Measurements from ENCODE around the gene CT47A1. TPM values are rescaled to one million over a fixed set of nuclear protein-coding genes. Genes with fewer than 3 reads are reported as not detected.
"Not testable (repeated sequence)": the region's sequence is repeated elsewhere in the genome, so short reads cannot be mapped to it uniquely, and the experiment has no call there.

The CT47A1 gene
- total and polyA plus RNA-seq, 2 experiments from 2014 or later, result not detected

DNA sequence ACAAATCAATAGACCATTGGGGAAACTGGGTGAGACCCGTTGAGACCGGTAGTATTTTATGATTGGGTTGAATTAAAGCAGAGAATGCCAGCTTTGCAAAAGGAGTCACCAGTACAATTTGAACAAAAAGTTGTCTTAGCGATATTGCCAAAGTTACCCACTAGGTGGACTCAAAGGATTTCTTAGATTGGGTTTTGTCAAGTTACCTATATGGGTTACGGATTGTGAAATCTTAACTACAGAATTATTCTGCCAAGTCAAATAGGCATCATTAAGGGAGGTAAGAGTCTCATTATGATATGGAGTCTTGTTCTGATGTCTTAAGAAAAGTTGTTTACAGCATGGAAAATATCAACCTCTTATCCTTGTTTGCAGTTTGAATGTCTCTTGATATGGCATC is 15.0 kb upstream of the CT47A1 start:
- Mint-ChIP-seq H3K4me3 (no peak overlapping the region), H3K9me3 (no peaks in the 10 kb centered on the region), H3K27me3 (ENCODE audit: insufficient read depth, low read depth, poor library complexity) (no peaks in the 10 kb centered on the region), H3K36me3 (ENCODE audit: low read depth) (no peaks in the 10 kb centered on the region), H3K4me1 (peaks cover 7% of the 10 kb centered on the region; the same call in 2 of the 3 replicates), H3K27ac (no peak overlapping the region)
- no peak overlapping the region for H3K4me3 ChIP-seq
- no peaks in the 10 kb centered on the region for H3K9me2 ChIP-seq (ENCODE audit: insufficient read depth)
- H4K20me1 ChIP-seq (replicated peaks; ENCODE audit: insufficient read depth), result no peaks in the 10 kb centered on the region
- peaks cover 6% of the 10 kb centered on the region for H3K4me1 ChIP-seq (ENCODE audit: insufficient read depth)
- ATAC-seq, result no peak
- no peak overlapping the region for H2AFZ ChIP-seq
- H3K27ac ChIP-seq (ENCODE audit: low read depth), result no peak overlapping the region
- H3K27me3 ChIP-seq (ENCODE audit: insufficient read depth), result no peaks in the 10 kb centered on the region
- H3K79me2 ChIP-seq (replicated peaks; ENCODE audit: insufficient read depth), result no peaks in the 10 kb centered on the region
- TF ChIP-seq, protein P1, sequence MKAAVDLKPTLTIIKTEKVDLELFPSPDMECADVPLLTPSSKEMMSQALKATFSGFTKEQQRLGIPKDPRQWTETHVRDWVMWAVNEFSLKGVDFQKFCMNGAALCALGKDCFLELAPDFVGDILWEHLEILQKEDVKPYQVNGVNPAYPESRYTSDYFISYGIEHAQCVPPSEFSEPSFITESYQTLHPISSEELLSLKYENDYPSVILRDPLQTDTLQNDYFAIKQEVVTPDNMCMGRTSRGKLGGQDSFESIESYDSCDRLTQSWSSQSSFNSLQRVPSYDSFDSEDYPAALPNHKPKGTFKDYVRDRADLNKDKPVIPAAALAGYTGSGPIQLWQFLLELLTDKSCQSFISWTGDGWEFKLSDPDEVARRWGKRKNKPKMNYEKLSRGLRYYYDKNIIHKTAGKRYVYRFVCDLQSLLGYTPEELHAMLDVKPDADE (IDR thresholded peaks at IDR 0.05), result no peak
- TF ChIP-seq, protein P2, sequence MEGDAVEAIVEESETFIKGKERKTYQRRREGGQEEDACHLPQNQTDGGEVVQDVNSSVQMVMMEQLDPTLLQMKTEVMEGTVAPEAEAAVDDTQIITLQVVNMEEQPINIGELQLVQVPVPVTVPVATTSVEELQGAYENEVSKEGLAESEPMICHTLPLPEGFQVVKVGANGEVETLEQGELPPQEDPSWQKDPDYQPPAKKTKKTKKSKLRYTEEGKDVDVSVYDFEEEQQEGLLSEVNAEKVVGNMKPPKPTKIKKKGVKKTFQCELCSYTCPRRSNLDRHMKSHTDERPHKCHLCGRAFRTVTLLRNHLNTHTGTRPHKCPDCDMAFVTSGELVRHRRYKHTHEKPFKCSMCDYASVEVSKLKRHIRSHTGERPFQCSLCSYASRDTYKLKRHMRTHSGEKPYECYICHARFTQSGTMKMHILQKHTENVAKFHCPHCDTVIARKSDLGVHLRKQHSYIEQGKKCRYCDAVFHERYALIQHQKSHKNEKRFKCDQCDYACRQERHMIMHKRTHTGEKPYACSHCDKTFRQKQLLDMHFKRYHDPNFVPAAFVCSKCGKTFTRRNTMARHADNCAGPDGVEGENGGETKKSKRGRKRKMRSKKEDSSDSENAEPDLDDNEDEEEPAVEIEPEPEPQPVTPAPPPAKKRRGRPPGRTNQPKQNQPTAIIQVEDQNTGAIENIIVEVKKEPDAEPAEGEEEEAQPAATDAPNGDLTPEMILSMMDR (conservative IDR thresholded peaks at IDR 0.05; ENCODE audit: low read depth in 2 of 2), result peak; percentile 28 to 38; a peak in 3 of 4 replicates
- H3K36me3 ChIP-seq (ENCODE audit: insufficient read depth), result no peaks in the 10 kb centered on the region
- no peaks in the 10 kb centered on the region for H3F3A ChIP-seq (replicated peaks; ENCODE audit: low read depth)
- peak; percentile 26 for DNase-seq (ENCODE audit: low spot score)
- no peak overlapping the region for H3K4me2 ChIP-seq

DNA sequence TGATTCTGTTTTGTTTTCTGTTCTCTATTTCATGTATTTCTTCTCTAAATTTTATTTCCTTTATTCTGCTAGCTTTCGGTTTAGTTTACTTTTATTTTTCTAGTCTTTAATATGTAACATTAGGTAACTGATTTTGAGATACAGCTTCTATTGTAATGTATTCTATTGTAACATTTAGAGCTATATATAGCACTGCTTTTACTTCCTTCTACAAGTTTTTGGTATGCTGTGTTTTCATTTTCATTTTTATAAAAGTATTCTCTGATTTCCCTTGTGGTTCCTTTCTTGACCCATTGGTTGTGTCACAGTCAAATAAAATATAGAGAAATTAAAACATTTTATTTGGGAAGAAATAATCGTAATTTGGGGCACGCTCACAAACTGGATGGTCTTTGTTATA is 13.9 kb upstream of the CT47A1 start:
- H3K36me3 ChIP-seq (ENCODE audit: insufficient read depth), result no peaks in the 10 kb centered on the region
- H2AFZ ChIP-seq, result no peak overlapping the region
- H3K27me3 ChIP-seq (ENCODE audit: insufficient read depth), result no peaks in the 10 kb centered on the region
- H3K4me3 ChIP-seq, result no peak overlapping the region
- no peaks in the 10 kb centered on the region for H4K20me1 ChIP-seq (replicated peaks; ENCODE audit: insufficient read depth)
- peaks cover 7% of the 10 kb centered on the region; the same call in 2 of the 3 replicates for H3K4me1 Mint-ChIP-seq
- peaks cover 6% of the 10 kb centered on the region for H3K4me1 ChIP-seq (ENCODE audit: insufficient read depth)
- no peak for TF ChIP-seq ZNF114 (CRISPR knock-in tag; IDR thresholded peaks at IDR 0.05)
- TF ChIP-seq POLR2AphosphoS5 (IDR thresholded peaks at IDR 0.05; ENCODE audit: low read depth), result no peak
- H3K4me3 Mint-ChIP-seq, result no peak overlapping the region
- no peaks in the 10 kb centered on the region for H3K36me3 Mint-ChIP-seq (ENCODE audit: low read depth)
- no peaks in the 10 kb centered on the region for H3K9me3 Mint-ChIP-seq
- H3K27me3 Mint-ChIP-seq (ENCODE audit: insufficient read depth, low read depth, poor library complexity), result no peaks in the 10 kb centered on the region
- H3K4me2 ChIP-seq, result no peak overlapping the region
- DNase-seq (ENCODE audit: low spot score) (no peak), ATAC-seq (no peak)
- H3K9me2 ChIP-seq (ENCODE audit: insufficient read depth), result no peaks in the 10 kb centered on the region
- H3K27ac Mint-ChIP-seq, result no peak overlapping the region
- H3F3A ChIP-seq (replicated peaks; ENCODE audit: low read depth), result no peaks in the 10 kb centered on the region
- H3K27ac ChIP-seq (ENCODE audit: low read depth), result no peak overlapping the region
- no peaks in the 10 kb centered on the region for H3K79me2 ChIP-seq (replicated peaks; ENCODE audit: insufficient read depth)

DNA sequence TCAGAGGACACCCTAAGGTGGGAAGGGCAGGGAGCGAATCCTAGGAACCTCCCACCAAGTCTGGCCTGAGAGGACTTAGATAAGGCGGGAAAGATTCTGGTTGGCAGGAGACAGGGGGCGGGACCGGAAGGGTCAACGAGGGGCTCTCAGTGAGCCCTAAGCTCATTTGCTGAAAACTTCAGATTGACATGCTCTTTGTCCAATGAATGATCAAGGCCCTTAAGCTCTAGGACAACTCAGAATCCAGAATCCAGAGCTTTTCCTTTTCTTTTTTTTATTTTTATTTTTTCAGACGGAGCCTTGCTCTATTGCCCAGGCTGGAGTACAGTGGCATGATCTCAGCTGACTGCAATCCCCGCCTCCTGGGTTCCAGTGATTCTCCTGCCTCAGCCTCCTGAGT is 29.1 kb downstream of the CT47A1 start, which contains the start of gene CT47A7:
Gene CT47A7, minus strand, starts transcription at position 101 of the 400 bp plus-strand sequence. CDS start 255 bp downstream, outside the sequence.
- not testable (repeated sequence) for H3K4me1 Mint-ChIP-seq; H3K36me3 Mint-ChIP-seq (ENCODE audit: low read depth); H3K27me3 Mint-ChIP-seq (ENCODE audit: insufficient read depth, low read depth, poor library complexity); H3K36me3 ChIP-seq (ENCODE audit: insufficient read depth); H3F3A ChIP-seq (replicated peaks; ENCODE audit: low read depth); H2AFZ ChIP-seq; DNase-seq (ENCODE audit: low spot score); H3K4me3 Mint-ChIP-seq; H3K79me2 ChIP-seq (replicated peaks; ENCODE audit: insufficient read depth); H3K4me3 ChIP-seq; H3K27me3 ChIP-seq (ENCODE audit: insufficient read depth); H3K4me1 ChIP-seq (ENCODE audit: insufficient read depth); H4K20me1 ChIP-seq (replicated peaks; ENCODE audit: insufficient read depth); ATAC-seq; H3K27ac Mint-ChIP-seq; H3K27ac ChIP-seq (ENCODE audit: low read depth); H3K4me2 ChIP-seq; H3K9me2 ChIP-seq (ENCODE audit: insufficient read depth); H3K9me3 Mint-ChIP-seq

Small RNA genes within 50 kb of the gene (small RNA-seq; reads per million reads assigned to genes)
- gene AL670379.1 (ENCODE audit: low replicate concordance) (not detected), gene AL670379.10 (ENCODE audit: low replicate concordance) (not detected), gene AL670379.11 (ENCODE audit: low replicate concordance) (not detected), gene AL670379.12 (ENCODE audit: low replicate concordance) (not detected), gene AL670379.2 (ENCODE audit: low replicate concordance) (not detected), gene AL670379.3 (ENCODE audit: low replicate concordance) (not detected), gene AL670379.4 (ENCODE audit: low replicate concordance) (not detected), gene AL670379.5 (ENCODE audit: low replicate concordance) (not detected), gene AL670379.6 (ENCODE audit: low replicate concordance) (not detected), gene AL670379.7 (ENCODE audit: low replicate concordance) (not detected), gene AL670379.8 (ENCODE audit: low replicate concordance) (not detected), gene AL670379.9 (ENCODE audit: low replicate concordance) (not detected)

Other genes with a start within 250 kb of the CT47A1 start
- not detected in 2 replicates for gene CT47B1, start 109.9 kb downstream of the CT47A1 start, total RNA-seq (2014; rRNA removed; shearing (Covaris generic))
- not detected in 2 replicates for gene CT47B1, start 109.9 kb downstream of the CT47A1 start, polyA plus RNA-seq (2016; fragmentation: Nextera tagmentation; extraction: Ambion mirVana)
- not detected in 2 replicates for gene CT47A11, start 48.6 kb downstream of the CT47A1 start, total RNA-seq (2014; rRNA removed; shearing (Covaris generic))
- gene CT47A11, start 48.6 kb downstream of the CT47A1 start, polyA plus RNA-seq (2016; fragmentation: Nextera tagmentation; extraction: Ambion mirVana), result not detected in 2 replicates
- gene CT47A10, start 43.7 kb downstream of the CT47A1 start, total RNA-seq (2014; rRNA removed; shearing (Covaris generic)), result not detected in 2 replicates
- not detected in 2 replicates for gene CT47A10, start 43.7 kb downstream of the CT47A1 start, polyA plus RNA-seq (2016; fragmentation: Nextera tagmentation; extraction: Ambion mirVana)
- gene CT47A9, start 38.9 kb downstream of the CT47A1 start, total RNA-seq (2014; rRNA removed; shearing (Covaris generic)), result not detected in 2 replicates
- gene CT47A9, start 38.9 kb downstream of the CT47A1 start, polyA plus RNA-seq (2016; fragmentation: Nextera tagmentation; extraction: Ambion mirVana), result not detected in 2 replicates
- not detected in 2 replicates for gene CT47A8, start 34.0 kb downstream of the CT47A1 start, total RNA-seq (2014; rRNA removed; shearing (Covaris generic))
- gene CT47A8, start 34.0 kb downstream of the CT47A1 start, polyA plus RNA-seq (2016; fragmentation: Nextera tagmentation; extraction: Ambion mirVana), result not detected in 2 replicates
- not detected in 2 replicates for gene CT47A7, start 29.2 kb downstream of the CT47A1 start, total RNA-seq (2014; rRNA removed; shearing (Covaris generic))
- not detected in 2 replicates for gene CT47A7, start 29.2 kb downstream of the CT47A1 start, polyA plus RNA-seq (2016; fragmentation: Nextera tagmentation; extraction: Ambion mirVana)
- not detected in 2 replicates for gene CT47A6, start 24.3 kb downstream of the CT47A1 start, total RNA-seq (2014; rRNA removed; shearing (Covaris generic))
- gene CT47A6, start 24.3 kb downstream of the CT47A1 start, polyA plus RNA-seq (2016; fragmentation: Nextera tagmentation; extraction: Ambion mirVana), result not detected in 2 replicates
- gene CT47A5, start 19.4 kb downstream of the CT47A1 start, total RNA-seq (2014; rRNA removed; shearing (Covaris generic)), result not detected in 2 replicates
- not detected in 2 replicates for gene CT47A5, start 19.4 kb downstream of the CT47A1 start, polyA plus RNA-seq (2016; fragmentation: Nextera tagmentation; extraction: Ambion mirVana)
- gene CT47A4, start 14.6 kb downstream of the CT47A1 start, total RNA-seq (2014; rRNA removed; shearing (Covaris generic)), result not detected in 2 replicates
- gene CT47A4, start 14.6 kb downstream of the CT47A1 start, polyA plus RNA-seq (2016; fragmentation: Nextera tagmentation; extraction: Ambion mirVana), result not detected in 2 replicates
- gene CT47A3, start 9.7 kb downstream of the CT47A1 start, total RNA-seq (2014; rRNA removed; shearing (Covaris generic)), result not detected in 2 replicates
- gene CT47A3, start 9.7 kb downstream of the CT47A1 start, polyA plus RNA-seq (2016; fragmentation: Nextera tagmentation; extraction: Ambion mirVana), result not detected in 2 replicates
- not detected in 2 replicates for gene CT47A2, start 4.8 kb downstream of the CT47A1 start, total RNA-seq (2014; rRNA removed; shearing (Covaris generic))
- gene CT47A2, start 4.8 kb downstream of the CT47A1 start, polyA plus RNA-seq (2016; fragmentation: Nextera tagmentation; extraction: Ambion mirVana), result not detected in 2 replicates
- gene GLUD2, start 61.9 kb upstream of the CT47A1 start, total RNA-seq (2014; rRNA removed; shearing (Covaris generic)), result 1.5 and 1.9 TPM in 2 replicates
- 0.16 and 0.21 TPM in 2 replicates for gene GLUD2, start 61.9 kb upstream of the CT47A1 start, polyA plus RNA-seq (2016; fragmentation: Nextera tagmentation; extraction: Ambion mirVana)

Measured in GM23338 (cell line).